ENCODE measurements around the gene ENTPD1. TPM values are rescaled to one million over a fixed set of nuclear protein-coding genes. Genes with fewer than 3 reads are reported as not detected.
"Not testable (repeated sequence)": the region's sequence is repeated elsewhere in the genome, so short reads cannot be mapped to it uniquely, and the experiment has no call there.

ENTPD1 gene, protein sequence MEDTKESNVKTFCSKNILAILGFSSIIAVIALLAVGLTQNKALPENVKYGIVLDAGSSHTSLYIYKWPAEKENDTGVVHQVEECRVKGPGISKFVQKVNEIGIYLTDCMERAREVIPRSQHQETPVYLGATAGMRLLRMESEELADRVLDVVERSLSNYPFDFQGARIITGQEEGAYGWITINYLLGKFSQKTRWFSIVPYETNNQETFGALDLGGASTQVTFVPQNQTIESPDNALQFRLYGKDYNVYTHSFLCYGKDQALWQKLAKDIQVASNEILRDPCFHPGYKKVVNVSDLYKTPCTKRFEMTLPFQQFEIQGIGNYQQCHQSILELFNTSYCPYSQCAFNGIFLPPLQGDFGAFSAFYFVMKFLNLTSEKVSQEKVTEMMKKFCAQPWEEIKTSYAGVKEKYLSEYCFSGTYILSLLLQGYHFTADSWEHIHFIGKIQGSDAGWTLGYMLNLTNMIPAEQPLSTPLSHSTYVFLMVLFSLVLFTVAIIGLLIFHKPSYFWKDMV
- 48.0 TPM for polyA plus RNA-seq

DNA sequence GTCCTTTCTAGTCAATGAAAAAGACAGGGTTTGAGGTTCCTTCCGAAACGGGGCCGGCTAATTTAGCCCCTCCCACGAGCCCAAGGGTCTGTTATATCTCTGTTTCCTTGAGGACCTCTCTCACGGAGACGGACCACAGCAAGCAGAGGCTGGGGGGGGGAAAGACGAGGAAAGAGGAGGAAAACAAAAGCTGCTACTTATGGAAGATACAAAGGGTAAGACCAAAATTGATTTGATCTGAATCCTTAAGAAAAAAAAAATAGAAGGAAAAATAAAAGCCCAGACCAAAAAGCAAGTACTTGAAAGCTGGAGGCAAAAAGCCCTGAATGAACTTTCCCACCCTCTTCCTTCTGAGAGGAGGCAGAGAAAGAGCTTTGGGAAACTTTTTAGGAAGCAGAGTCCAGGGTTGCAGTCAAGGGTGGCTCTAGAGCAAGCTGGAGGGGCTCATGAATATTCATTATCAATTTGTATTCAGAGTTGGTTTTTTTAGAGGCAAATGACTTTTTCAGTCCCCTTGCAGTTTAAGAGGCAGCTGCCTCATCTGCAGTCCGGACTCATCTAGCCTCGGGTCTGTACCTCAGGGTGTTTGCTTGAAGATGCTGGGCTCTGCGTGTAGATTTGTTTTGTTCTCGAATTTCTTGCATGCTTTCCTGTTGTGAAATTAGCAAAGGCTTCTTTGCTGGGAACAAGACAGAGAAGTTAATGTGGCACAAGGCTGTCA lies at the start of gene ENTPD1:
Gene ENTPD1, plus strand, starts transcription at position 123 of the 721 bp plus-strand sequence. Its CDS starts 77 bp downstream, at position 200.
- Mint-ChIP-seq H3K4me3 (peak within 1 kb of the TSS; percentile 91 to 98 (median 96)), H3K4me1 (peaks cover 45 to 49% (median 46%) of the 10 kb centered on the region in 3 donors), H3K27ac (peak within 1 kb of the TSS; percentile 88 to 97 (median 95)), H3K36me3 (peaks cover 4% of the 10 kb centered on the region), H3K27me3 (peaks cover 1% of the 10 kb centered on the region), H3K9me3 (no peaks in the 10 kb centered on the region)

DNA sequence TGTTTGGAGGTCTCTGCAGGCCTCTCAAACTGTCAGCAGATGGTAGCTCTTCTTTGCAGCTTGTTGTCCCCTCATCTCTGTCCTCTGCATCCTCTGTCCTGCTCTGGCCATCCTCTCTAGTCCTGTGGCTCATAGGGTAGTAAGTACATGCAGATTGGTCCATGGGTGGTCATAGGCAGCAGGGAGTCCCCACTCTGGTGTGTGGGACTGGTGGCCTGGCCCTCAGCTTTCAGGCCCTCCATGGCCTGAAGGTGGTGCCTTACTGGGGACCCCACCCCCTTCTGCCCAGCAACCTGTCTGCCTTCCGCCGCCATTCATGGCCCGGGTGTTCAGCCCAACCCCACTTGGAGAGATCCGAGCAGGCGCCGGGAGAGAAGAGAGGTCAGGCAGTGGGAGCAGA lies 49.4 kb upstream of the ENTPD1 start:
- no peaks in the 10 kb centered on the region for H3K36me3 Mint-ChIP-seq
- H3K27me3 Mint-ChIP-seq: no peaks in the 10 kb centered on the region
- no peak overlapping the region for H3K27ac Mint-ChIP-seq
- peaks cover 1 to 5% (median 4%) of the 10 kb centered on the region in 3 donors for H3K4me1 Mint-ChIP-seq
- H3K4me3 Mint-ChIP-seq: peak overlapping the region in 1 of 4 donors; percentile 20
- H3K9me3 Mint-ChIP-seq: no peaks in the 10 kb centered on the region

DNA sequence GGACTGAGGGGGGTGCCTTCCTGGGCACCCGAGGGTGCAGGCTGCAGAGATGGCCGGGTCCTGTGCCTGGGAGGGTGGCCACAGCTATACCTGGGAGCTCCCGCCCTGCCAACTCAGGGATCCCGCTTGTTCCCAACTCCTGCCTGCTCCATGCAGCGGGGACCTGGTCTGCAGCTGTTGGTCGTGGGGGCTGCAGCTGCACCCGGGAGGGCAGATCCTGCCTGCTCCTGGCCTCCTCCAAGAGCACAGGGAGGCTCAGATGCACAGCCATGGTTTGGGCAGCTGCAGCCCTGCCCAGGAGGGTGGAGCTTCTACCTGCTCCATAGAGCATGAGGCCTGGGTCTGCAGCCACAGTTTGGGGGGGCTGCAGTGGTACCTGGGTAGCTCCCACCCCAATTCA lies 49.0 kb upstream of the ENTPD1 start:
- Mint-ChIP-seq H3K27me3 (no peaks in the 10 kb centered on the region), H3K27ac (no peak overlapping the region), H3K4me3 (no peak overlapping the region), H3K4me1 (peaks cover 1 to 5% (median 4%) of the 10 kb centered on the region in 3 donors), H3K9me3 (no peaks in the 10 kb centered on the region), H3K36me3 (no peaks in the 10 kb centered on the region)

DNA sequence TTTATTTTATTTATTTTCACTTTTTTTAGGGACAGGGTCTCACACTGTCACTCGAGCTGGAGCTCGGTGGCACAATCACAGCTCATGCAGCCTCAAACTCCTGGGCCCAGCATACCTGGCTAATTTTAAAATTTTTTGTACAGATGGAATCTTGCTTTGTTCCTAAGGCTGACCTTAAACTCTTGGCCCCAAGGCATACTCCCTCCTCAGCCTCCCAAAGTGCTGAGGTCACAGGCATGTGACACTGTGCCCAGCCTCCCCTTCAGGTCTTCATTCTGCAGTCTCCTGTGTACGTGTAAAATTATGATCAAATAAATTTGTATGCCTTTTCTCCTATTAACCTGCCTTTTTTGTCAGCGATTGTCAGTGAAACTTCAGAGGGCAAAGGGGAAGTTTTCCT lies 44.5 kb upstream of the ENTPD1 start:
- H3K27ac Mint-ChIP-seq: no peak overlapping the region
- no peaks in the 10 kb centered on the region for H3K36me3 Mint-ChIP-seq
- no peaks in the 10 kb centered on the region for H3K27me3 Mint-ChIP-seq
- H3K4me1 Mint-ChIP-seq: peaks cover 1 to 12% (median 6%) of the 10 kb centered on the region in 3 donors
- no peak overlapping the region for H3K4me3 Mint-ChIP-seq
- no peaks in the 10 kb centered on the region for H3K9me3 Mint-ChIP-seq

DNA sequence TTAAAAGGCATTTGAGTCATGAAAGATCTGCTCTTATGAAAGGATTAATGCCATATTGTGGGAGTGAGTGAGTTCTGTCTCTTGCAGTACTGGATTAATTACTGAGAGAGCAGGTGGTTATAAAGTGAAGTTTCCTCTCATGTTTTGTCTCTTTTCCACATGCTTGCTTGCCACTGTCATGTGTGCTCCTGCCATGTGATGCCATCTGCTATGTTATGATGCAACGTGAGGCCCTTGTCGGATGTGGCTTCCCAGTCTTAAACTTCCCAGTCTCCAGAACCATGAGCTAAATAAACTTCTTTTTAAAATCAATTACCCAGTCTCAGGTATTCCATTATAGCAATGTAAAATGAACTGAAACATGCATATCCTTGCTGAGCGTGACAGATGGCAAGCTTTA lies 39.5 kb upstream of the ENTPD1 start:
- H3K9me3 Mint-ChIP-seq: no peaks in the 10 kb centered on the region
- H3K4me3 Mint-ChIP-seq: no peak overlapping the region
- H3K36me3 Mint-ChIP-seq: no peaks in the 10 kb centered on the region
- no peak overlapping the region for H3K27ac Mint-ChIP-seq
- peaks cover 0 to 7% (median 3%) of the 10 kb centered on the region in 3 donors for H3K4me1 Mint-ChIP-seq
- H3K27me3 Mint-ChIP-seq: no peaks in the 10 kb centered on the region

DNA sequence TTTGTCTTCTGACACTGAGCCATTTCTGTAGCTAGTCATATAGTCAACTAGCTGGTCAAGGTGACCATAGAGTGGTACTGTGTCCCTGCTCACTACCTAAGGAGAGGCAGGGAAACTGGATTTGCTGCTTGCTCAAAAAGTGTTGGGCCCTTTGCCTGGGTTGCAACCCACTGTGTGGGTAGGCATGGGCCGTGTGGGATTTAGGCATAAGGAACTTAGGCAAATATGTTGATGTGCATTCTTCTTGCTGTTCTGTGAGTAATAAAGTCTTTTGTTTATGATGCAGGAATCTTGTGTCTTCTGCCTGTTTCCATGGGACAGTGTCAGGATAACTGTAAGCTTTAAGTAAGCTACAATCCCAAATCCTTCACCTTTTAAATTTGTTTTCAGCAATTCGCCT lies 39.1 kb upstream of the ENTPD1 start:
- Mint-ChIP-seq H3K4me1 (peaks cover 0 to 7% (median 3%) of the 10 kb centered on the region in 3 donors), H3K4me3 (no peak overlapping the region), H3K9me3 (no peaks in the 10 kb centered on the region), H3K27me3 (no peaks in the 10 kb centered on the region), H3K27ac (no peak overlapping the region), H3K36me3 (no peaks in the 10 kb centered on the region)

DNA sequence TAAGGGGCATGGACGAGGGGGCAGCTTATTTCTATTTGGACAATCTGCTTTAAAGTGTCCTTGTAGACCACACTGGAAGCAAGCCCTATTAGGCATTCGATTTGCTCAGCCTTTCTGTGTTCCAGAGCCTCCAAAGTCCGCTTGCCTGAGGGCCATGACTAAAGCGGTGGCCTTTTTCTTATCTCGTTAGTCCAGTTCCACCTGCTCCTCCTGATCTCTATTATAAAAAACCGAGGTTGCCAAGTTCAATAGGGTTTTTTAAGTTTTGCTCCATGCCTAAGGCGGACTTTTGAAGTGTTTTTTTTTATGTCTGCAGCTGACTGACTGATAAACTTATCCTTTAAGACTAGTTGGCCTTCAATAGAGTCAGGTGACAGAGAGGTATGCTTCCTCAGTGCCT lies 35.2 kb upstream of the ENTPD1 start:
- not testable (repeated sequence) for H3K36me3 Mint-ChIP-seq, H3K4me3 Mint-ChIP-seq, H3K4me1 Mint-ChIP-seq, H3K27me3 Mint-ChIP-seq, H3K9me3 Mint-ChIP-seq, H3K27ac Mint-ChIP-seq

DNA sequence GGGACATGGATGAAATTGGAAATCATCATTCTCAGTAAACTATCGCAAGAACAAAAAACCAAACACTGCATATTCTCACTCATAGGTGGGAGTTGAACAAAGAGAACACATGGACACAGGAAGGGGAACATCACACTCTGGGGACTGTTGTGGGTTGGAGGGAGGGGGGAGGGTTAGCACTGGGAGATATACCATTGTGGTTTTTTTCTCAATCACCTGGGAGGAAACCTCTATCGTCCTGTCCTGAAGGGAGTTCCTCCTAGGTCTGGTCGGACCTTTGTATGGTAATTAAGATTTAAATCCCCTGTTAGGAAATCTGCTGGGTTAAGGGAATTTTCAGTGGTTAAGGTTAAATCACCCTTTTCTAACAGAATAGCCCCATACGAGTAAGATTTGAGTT lies 33.5 kb upstream of the ENTPD1 start:
- H3K4me1 Mint-ChIP-seq, H3K4me3 Mint-ChIP-seq, H3K9me3 Mint-ChIP-seq, H3K36me3 Mint-ChIP-seq, H3K27me3 Mint-ChIP-seq: not testable (repeated sequence)
- peak overlapping the region in 1 of 3 donors; percentile 60 for H3K27ac Mint-ChIP-seq

DNA sequence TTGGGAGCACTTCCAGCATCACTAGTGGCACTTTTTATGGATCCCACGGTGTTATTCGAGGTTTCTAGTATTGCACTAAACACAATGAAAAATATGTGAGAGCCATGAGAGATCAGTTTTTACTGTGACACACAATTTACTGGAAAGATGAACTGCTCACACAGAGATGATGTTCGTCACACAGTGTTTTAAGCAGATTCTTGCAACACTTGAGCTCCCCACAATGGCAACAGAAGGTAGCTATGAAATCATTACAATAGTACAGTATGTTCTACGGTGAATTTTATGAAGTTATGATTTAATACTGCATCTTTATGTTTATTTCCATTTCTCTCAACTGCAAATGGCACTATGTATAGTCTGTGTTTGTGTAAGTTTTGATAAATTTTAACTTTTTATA lies 27.4 kb upstream of the ENTPD1 start:
- no peaks in the 10 kb centered on the region for H3K27me3 Mint-ChIP-seq
- no peak overlapping the region for H3K27ac Mint-ChIP-seq
- H3K4me1 Mint-ChIP-seq: peaks cover 23 to 26% (median 23%) of the 10 kb centered on the region in 3 donors
- H3K36me3 Mint-ChIP-seq: no peaks in the 10 kb centered on the region
- H3K4me3 Mint-ChIP-seq: no peak overlapping the region
- H3K9me3 Mint-ChIP-seq: peaks cover 0 to 1% (median 0%) of the 10 kb centered on the region in 3 donors

DNA sequence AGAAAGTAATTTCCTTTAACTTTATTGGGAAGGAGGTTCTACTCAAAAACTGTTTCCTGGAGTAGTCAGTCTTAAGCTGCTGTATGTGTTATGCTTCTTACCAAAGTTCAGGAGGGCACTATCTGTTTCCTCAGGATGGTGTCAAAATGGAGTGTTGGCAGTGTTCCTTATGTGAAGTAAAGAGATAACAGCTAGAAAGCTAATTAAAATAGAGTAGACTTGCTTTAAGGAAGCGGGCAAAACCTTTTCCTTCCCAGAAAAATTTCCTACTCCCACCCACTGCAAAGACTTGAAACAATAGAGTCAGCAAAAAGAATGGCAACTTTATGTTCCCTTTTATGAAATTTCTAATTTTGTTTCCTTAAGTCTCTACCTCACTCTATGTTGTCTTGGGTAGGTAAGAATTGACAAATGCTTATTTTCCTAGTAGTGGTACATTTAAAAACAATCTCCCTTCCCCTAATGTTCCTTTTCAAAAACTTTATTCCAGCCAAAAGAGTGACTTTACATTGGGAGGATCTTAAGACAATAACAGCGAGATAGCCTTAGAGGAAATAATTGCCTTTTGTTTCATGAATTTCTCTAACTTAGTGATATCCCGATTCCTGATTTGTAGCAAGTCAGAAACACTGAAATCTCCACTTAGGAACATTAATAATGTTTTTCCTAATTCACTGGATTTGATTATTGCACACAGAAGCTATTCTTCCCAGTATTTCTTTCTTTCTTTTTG lies 26.5 kb upstream of the ENTPD1 start:
- H3K4me3 Mint-ChIP-seq: peak overlapping the region in 1 of 4 donors; percentile 72
- peaks cover 23 to 26% (median 23%) of the 10 kb centered on the region in 3 donors for H3K4me1 Mint-ChIP-seq
- no peaks in the 10 kb centered on the region for H3K27me3 Mint-ChIP-seq
- peak overlapping the region in 1 of 3 donors; percentile 57 for H3K27ac Mint-ChIP-seq
- H3K36me3 Mint-ChIP-seq: no peaks in the 10 kb centered on the region
- H3K9me3 Mint-ChIP-seq: peaks cover 0 to 1% (median 0%) of the 10 kb centered on the region in 3 donors

DNA sequence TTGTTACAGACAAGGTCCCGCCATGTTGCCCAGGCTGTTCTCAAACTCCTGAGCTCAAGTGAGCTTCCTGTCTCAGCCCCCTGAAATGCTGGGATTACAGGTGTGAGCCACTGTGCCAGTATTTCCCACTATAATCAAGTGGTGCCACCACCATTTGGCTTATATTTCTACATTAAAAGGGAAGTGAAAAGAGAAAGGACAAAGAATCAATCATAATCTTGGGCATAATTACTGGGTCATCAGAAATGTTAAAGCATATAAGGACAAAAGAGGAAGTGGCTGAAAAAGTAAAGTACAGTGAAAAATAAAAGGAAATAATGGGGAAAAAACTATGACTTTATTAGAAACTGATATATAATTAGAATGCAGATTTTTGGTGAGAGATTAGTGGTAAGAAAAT lies 25.7 kb upstream of the ENTPD1 start:
- Mint-ChIP-seq H3K27ac (peak overlapping the region; percentile 9 to 74 (median 30)), H3K4me1 (peaks cover 23 to 26% (median 23%) of the 10 kb centered on the region in 3 donors), H3K4me3 (peak overlapping the region in 2 of 4 donors; percentile 39 to 72), H3K9me3 (peaks cover 0 to 1% (median 0%) of the 10 kb centered on the region in 3 donors), H3K27me3 (no peaks in the 10 kb centered on the region), H3K36me3 (no peaks in the 10 kb centered on the region)

DNA sequence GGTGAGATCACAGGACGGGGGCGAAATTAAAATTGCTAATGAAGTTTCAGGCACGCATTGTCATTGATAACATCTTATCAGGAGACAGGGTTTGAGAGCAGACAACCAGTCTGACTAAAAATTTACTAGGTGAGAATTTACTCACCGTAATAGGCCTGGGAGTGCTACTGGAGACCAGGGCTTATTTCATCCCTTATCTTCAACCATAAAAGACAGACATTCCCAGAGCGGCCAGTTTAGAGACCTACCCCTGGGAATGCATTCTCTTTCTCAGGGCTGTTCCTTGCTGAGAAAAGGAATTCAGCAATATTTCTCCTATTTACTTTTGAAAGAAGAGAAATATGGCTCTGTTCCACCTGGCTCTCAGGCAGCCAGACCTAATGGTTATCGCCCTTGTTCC lies 23.1 kb upstream of the ENTPD1 start:
- not testable (repeated sequence) for H3K4me3 Mint-ChIP-seq, H3K27me3 Mint-ChIP-seq, H3K27ac Mint-ChIP-seq, H3K36me3 Mint-ChIP-seq, H3K9me3 Mint-ChIP-seq
- H3K4me1 Mint-ChIP-seq: peaks cover 21 to 24% (median 23%) of the 10 kb centered on the region in 3 donors

DNA sequence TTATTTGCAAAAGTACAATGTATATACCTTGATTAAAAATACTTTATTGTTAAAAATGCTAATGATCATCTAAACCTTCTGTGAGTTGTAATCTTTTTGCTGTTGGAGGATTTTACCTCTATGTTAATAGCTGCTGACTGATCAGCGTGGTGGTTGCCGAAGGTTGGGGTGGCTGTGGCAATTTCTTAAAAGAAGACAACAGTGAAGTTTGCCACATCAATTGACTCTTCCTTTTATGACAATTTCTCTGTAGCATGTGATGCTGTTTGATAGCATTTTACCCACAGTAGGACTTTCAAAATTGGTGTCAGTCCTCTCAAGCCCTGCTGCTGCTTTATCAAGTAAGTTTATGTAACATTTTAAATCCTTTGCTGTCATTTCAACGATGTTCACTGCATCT lies 16.9 kb upstream of the ENTPD1 start:
- no peak overlapping the region for H3K4me3 Mint-ChIP-seq
- no peaks in the 10 kb centered on the region for H3K27me3 Mint-ChIP-seq
- peaks cover 5% of the 10 kb centered on the region for H3K36me3 Mint-ChIP-seq
- no peak overlapping the region for H3K27ac Mint-ChIP-seq
- H3K4me1 Mint-ChIP-seq: peaks cover 14 to 21% (median 15%) of the 10 kb centered on the region in 3 donors
- H3K9me3 Mint-ChIP-seq: no peaks in the 10 kb centered on the region

DNA sequence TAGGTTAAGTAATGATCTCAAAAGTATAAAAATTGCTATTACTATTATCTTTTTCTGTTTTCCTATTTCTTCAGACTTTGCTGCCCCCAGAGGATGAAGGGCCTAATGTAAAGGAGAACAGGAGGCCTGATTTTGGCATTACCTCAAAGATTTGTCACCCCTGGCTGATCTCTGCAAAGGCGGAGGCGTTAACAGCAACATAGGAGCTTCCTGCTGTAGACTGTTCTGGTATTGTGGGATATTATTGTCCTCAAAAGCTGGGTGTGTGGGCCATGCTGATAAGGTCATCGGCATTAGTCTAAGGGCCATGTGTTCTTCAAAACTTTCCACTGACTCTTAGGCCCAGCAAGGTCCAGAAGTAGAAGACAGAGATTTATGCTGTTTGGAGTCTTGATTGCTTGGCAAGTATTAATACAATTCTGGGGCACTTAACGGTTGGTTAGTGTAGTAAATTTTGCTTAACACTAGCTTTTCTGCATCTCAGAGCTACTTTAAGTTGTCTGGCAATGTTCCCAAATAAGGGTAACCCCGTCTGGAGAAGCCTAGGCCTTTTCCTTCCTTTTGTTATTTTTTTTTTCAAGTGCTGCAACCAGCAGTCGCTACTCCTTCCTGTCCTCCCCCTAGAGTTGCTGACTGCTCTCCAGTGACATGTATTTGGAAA lies 14.0 kb upstream of the ENTPD1 start:
- no peaks in the 10 kb centered on the region for H3K27me3 Mint-ChIP-seq
- H3K27ac Mint-ChIP-seq: peak overlapping the region; percentile 90 to 93 (median 93)
- H3K36me3 Mint-ChIP-seq: peaks cover 5% of the 10 kb centered on the region
- H3K9me3 Mint-ChIP-seq: peaks cover 0 to 4% (median 2%) of the 10 kb centered on the region in 3 donors
- H3K4me3 Mint-ChIP-seq: peak overlapping the region; percentile 77 to 94 (median 91)
- peaks cover 25 to 34% (median 29%) of the 10 kb centered on the region in 3 donors for H3K4me1 Mint-ChIP-seq

All from IgD-negative memory B cell (primary cell).